HG03097 (cell line): ENCODE measurements around the gene CDK5R1.
A peak's percentile ranks its signal among the peaks of the same experiment; 100 is the strongest.

Experiments used
- ATAC-seq: cut with Tn5 transposase; IDR thresholded peaks from one replicate; pipeline ENCODE4 v1.9.1; 2021; ENCODE audit not compliant: unreplicated experiment, low FRiP score

CDK5R1 gene

DNA sequence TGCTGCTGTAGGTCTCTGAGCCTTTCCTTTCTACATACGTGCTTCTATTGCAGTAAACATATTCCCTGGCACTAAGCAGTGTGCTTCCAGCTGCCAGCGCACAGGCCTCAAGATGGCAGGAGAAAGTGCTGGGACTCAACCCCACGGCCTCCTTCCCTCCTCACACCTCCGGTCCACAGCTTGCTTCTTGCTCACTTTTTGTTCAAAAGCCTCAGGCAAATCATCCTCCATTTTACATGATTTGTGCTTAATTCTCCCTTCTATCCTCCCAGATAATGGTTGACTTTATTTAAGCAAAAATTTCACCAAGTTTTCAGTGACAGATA is 5.4 kb downstream of the CDK5R1 start:
- no peak for ATAC-seq

GRCh38 chr17:32492648-32493289 is 6.0 kb downstream of the CDK5R1 start:
- ATAC-seq = no peak

DNA sequence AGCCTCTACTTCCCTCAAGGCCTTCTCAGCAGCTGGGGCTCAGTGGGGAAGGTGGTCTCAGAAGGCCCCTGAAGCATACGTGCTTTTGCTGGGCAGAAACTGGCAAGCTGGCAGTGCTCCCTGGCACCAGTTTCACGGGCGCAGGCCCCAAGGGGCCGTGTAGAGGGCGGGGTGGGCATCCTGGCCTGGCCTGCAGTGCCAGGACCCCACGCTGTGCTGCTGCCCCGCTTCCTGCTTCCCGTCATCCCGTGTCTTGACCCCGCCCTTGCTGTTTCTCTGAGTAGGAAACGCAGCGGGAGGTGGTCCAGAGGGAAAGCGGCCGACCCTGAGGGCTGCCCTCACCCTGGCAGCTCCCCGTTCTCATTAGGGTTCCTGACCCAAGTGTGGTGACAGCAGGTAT is 6.8 kb downstream of the CDK5R1 start:
- ATAC-seq = no peak

GRCh38 chr17:32493976-32494513 is 7.3 kb downstream of the CDK5R1 start:
- no peak for ATAC-seq

- no peak for ATAC-seq
Measured at GRCh38 chr17:32494621-32495358, 8.0 kb downstream of the CDK5R1 start.

GRCh38 chr17:32495359-32496231 is 8.8 kb downstream of the CDK5R1 start:
- no peak for ATAC-seq

- no peak for ATAC-seq
Measured at GRCh38 chr17:32496395-32497073, 9.7 kb downstream of the CDK5R1 start.

GRCh38 chr17:32497431-32498205 is 10.8 kb downstream of the CDK5R1 start:
- ATAC-seq = no peak

DNA sequence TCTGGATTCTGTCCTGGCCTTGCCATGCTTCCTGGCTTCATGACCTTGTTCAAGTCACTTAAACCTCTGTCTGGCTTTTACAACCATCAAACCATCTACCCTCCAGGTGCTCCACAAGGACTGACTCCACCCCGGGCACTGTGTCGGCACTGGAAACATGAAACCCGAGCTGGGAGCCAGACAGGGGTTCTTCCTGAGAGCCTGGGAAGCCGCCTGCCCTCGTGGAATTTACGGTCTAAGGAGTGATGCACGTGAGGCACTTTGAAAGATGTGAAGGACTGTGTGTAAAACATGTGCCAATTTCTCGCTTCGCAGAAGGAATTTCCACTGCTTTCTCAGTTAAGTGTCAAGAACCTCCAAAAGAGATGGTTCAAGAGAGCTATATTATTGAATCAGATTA is 11.6 kb downstream of the CDK5R1 start:
- no peak for ATAC-seq

- no peak for ATAC-seq
Measured at GRCh38 chr17:32502013-32502412, 15.2 kb downstream of the CDK5R1 start.

DNA sequence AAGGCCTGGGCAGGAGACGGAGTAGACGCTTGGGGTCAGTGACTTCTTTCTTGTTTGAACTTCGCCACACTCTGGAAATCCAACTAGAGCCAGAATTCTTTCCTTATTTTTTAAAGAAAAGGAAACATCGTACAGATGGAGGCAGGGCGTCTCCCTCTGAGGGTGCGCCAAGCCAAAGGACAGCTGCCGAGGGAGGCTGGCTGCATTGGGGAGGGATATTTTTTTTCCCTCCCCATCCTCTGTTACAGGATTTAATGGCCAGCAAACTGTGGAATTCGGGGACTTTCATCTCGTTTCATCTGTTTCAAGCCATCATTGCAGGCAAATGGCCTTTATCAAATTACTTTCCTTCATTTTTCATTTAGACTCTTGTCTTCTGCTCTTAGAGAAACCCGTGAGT is 15.9 kb downstream of the CDK5R1 start:
- no peak for ATAC-seq

DNA sequence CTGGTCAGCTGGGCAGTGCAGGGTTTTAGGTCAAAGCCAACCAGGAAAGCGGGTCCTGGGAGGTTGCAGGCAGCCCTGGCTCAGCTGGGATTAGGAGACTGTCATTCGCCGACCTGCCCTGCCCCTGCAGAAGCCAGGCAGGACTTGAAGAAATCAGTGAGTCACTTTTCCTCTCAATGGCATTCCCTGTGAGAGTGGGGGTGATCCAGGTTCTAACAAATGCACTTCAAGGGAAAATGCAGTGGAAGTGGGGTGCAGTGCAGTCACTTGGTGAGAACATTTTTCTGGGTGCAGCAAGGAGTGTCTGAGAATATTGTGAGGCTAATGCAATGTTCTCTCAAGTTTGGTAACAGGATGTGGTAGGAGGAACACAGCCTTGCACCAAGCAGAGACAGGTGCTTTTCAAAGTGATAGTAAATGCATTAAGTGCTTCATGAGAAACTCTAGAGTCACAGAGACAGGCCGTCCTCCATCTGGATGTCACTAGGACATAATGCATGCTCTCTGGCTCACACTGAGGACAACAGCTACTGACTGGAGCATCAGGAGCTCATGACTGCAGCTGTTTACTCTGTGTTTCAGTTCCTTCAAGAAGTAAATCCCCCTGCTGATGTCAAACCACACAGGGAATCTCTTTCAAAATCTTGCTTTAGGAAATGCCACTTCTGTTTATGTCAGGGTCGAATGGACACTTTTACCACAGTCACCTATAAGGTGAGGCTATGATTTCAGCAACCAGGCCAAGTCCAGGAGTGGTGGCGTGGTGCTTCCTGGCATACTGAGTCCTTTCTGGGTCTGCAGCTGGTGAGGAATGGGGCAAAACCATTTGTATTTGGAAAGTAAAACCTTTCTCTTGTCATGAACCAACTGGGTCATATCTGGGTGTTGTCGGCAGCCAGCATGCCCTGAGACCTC is 16.7 kb downstream of the CDK5R1 start:
- peak; percentile 86 for ATAC-seq

- no peak for ATAC-seq
Measured at GRCh38 chr17:32504166-32504990, 17.6 kb downstream of the CDK5R1 start.

GRCh38 chr17:32508926-32509325 is 22.1 kb downstream of the CDK5R1 start:
- no peak for ATAC-seq

GRCh38 chr17:32510466-32510865 is 23.7 kb downstream of the CDK5R1 start:
- no peak for ATAC-seq

DNA sequence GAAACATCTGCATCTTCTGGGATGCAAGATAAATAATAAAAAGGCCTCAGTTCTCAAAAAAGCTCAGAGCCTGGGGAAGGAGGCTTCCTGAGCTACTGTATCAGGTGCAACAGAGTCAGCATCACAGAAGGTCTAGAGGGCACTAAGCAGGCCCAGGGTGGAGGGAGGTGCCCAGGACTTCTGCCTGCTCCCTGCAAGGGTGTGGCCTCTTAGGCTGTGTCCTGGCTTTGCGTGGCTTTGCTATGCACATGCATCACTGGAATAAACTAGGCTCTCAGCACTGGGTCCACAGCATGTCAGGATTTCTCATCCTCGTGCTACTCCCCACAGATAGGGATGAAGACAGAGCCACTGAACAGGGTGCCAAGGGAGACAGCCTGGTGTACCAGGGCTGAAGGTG is 25.5 kb downstream of the CDK5R1 start:
- ATAC-seq = no peak

- no peak for ATAC-seq
Measured at GRCh38 chr17:32513579-32513978, 26.8 kb downstream of the CDK5R1 start.

GRCh38 chr17:32514606-32515005 is 27.8 kb downstream of the CDK5R1 start:
- ATAC-seq = no peak
